Dermis microvascular lymphatic vessel endothelial cell (primary cell): ENCODE measurements around the gene APOBEC3C. TPM values are rescaled to one million over a fixed set of nuclear protein-coding genes. Genes with fewer than 3 reads are reported as not detected.
"Not testable (repeated sequence)": the region's sequence is repeated elsewhere in the genome, so short reads cannot be mapped to it uniquely, and the experiment has no call there.

ENCODE experiments used
- DNase-seq, 2 donors: peaks; one replicate each; pipeline versions ENCODE4 v3.0.0 to v3.0.0-alpha.2; 2010; ENCODE audit warnings: low read depth in 2 of 2
- total RNA-seq: library from RNA; depleted of rRNA; stranded (reverse); fragments of >200 nt; gene quantifications from 2 replicates; pipeline ENCODE4 v1.2.1, GENCODE V29; 2014

APOBEC3C gene
- total RNA-seq, 1 donor from 2014 or later, result 0.64 TPM

- no peak for DNase-seq
These were observed 41.6 kb downstream of the APOBEC3C start for GRCh38 chr22:39055658-39056057.

GRCh38 chr22:39061290-39061689 lies 47.2 kb downstream of the APOBEC3C start:
- DNase-seq, result not testable (repeated sequence)

- DNase-seq, result not testable (repeated sequence)
These were observed 47.9 kb downstream of the APOBEC3C start for GRCh38 chr22:39061951-39062350.

GRCh38 chr22:39063904-39064303 lies 49.8 kb downstream of the APOBEC3C start:
- not testable (repeated sequence) for DNase-seq

- DNase-seq, result not testable (repeated sequence)
These were observed 52.6 kb downstream of the APOBEC3C start for GRCh38 chr22:39066442-39067276.

- no peak for DNase-seq
These were observed 54.2 kb downstream of the APOBEC3C start for GRCh38 chr22:39068033-39068785.

Other genes with a start within 250 kb of the APOBEC3C start
- gene DNAL4, start 220.1 kb upstream of the APOBEC3C start, total RNA-seq, result 11.8 and 16.2 TPM in 2 replicates
- 0.13 TPM in 2 replicates for gene NPTXR, start 170.2 kb upstream of the APOBEC3C start, total RNA-seq
- 13.4 and 15.7 TPM in 2 replicates for gene CBX6, start 142.0 kb upstream of the APOBEC3C start, total RNA-seq
- gene APOBEC3A, start 56.6 kb upstream of the APOBEC3C start, total RNA-seq, result not detected in 2 replicates
- gene APOBEC3B, start 31.9 kb upstream of the APOBEC3C start, total RNA-seq, result 0.76 and 1.3 TPM in 2 replicates
- gene APOBEC3D, start 6.9 kb downstream of the APOBEC3C start, total RNA-seq, result 0.39 and 0.51 TPM in 2 replicates
- gene APOBEC3F, start 26.6 kb downstream of the APOBEC3C start, total RNA-seq, result 3.4 and 4.4 TPM in 2 replicates
- gene APOBEC3G, start 63.0 kb downstream of the APOBEC3C start, total RNA-seq, result 3.1 and 6.1 TPM in 2 replicates
- not detected in 2 replicates for gene APOBEC3H, start 83.0 kb downstream of the APOBEC3C start, total RNA-seq
- 3.0 and 4.4 TPM in 2 replicates for gene CBX7, start 138.4 kb downstream of the APOBEC3C start, total RNA-seq
- gene PDGFB, start 230.7 kb downstream of the APOBEC3C start, total RNA-seq, result 22.6 and 47.0 TPM in 2 replicates